Measurements from ENCODE around the gene CYLD.

Gene CYLD

DNA sequence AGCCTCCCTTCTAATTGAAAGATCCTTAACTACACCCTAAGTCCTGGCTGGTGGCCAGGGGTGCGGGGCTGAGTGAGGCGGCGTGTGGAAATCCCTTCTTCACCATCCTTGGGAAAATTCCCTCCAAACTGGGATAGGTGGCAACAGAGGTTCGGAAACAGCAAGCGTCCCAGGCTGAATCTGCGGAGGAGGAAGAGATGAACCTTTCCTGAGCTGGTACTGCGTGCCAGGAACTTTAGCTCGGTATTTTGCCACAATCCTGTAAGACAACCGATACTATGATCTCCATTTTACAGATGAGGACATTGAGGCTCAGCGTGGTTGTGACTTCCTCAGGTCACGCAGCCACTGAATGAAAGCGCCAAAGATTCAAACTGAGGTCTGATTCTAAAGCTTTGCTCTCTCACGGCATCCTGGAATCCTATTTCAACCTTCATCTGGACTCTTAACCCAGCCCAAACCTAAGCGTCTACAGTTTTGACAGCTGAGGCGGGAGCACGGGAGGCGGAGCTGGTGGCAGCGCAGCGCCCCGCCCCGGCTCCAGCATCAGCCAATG is 583 bp upstream of the CYLD start:
- no peak for DNase-seq

DNA sequence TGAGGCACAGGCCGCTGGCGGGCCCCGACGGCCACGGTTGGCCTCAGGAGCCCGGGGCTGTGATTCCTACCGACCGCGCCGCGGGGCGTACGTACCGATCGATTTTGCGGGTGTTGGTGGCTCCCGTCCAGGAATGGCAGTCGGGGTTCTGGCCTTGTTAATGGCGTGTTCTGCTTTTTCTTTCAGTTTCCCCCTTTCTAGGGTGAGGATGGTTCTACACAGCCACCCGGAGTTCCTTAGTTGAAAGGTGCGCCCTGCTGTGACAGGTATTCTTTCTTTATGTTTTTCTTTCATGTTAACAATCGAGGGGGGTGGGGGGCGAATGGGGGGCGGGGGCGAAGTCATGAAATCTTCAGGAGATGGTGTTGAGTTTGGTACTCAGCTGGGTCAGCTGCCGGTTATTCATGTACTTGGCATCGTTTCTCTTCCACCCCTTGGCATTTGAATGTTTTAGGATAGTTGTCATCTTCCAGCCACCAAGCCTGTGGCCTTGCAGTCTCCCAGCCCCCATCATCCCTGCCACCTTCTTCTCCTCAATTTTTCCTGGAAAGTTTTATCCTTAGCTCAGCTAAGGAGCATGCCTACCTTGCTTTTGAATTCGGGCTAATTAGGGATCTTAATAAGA is 802 bp downstream of the CYLD start:
- no peak for DNase-seq

DNA sequence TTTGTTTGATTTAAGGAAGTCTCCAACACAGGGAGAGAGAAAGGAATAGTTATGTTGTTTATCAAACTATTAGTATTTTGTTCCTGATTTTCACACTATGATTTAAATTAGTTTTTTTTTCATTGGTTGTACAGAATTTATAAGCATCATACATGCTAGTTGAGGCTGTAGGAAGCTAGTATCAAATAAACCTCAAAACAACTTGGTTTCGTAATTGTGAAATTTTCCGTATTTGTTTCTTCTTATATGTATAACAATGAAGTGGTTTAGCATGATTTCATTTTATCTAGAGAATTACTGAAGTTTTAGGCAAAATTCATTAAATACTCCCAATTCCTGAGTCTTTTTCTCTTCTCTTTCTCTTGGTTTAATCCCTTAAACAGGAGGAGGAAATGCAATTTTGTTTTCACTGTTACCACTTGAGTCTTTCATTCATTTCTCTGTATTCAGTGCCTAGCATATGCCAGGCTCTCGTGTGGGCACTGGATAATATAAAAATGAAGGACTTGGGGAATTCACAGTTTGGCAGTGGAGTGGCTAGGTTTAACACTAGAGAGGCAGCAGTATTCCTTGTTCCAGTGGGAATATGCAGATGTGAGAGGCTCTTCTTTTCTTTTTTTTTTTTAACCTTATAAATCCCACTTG is 1.8 kb downstream of the CYLD start:
- no peak for DNase-seq

GRCh38 chr16:50744881-50745280 is 3.0 kb downstream of the CYLD start:
- no peak for DNase-seq

DNA sequence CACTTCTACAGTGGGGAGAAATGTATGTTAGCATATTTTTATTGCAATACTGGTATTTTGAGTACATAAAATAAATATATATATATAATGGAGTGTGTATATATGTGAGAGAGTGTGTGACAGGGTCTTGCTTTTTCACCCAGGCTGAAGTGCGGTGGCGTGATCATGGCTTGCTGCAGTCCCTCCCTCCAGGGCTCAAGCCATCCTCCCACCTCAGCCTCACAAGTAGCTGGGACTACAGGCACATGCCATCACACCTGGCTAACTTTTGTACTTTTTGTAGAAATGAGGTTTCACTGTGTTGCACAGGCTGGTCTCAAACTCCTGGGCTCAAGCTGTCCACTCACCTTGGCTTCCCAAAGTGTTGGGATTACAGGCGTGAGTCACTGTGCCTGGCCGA is 4.1 kb downstream of the CYLD start:
- DNase-seq = no peak

DNA sequence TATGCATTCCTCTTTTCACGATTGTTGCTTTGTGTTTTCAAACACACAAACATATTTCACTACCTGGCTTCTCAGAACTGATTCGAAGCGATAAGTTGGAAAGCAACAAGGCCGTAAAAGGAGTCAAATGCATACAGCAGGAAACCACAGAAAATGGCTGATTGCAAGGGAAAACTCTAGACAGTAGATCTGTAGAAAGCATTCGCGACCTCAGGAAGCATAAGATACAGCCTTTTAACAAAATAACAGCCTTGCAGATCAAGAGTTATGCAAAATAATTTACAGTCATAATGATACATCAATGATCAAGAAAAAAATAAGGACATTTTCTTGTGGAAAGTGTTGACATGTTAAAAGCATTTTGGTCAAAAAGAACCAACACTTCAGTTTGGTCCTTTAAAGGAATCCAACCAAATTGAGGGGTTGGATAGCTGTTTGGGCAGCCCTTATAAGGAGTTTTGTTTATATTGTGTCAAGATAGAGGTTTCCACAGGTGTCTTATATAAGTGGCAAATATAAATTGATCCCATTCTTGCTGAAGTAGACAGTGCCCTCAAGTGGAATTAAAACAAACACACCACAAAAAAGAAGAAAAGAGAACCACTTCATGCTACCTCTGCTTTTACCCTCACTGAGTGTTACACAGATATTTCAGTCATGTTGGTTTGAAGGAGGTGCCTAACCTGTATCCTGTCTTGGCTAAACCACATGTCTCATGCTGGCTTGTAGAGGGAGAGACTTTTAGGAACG is 5.5 kb downstream of the CYLD start:
- peak; percentile 15 for DNase-seq

DNA sequence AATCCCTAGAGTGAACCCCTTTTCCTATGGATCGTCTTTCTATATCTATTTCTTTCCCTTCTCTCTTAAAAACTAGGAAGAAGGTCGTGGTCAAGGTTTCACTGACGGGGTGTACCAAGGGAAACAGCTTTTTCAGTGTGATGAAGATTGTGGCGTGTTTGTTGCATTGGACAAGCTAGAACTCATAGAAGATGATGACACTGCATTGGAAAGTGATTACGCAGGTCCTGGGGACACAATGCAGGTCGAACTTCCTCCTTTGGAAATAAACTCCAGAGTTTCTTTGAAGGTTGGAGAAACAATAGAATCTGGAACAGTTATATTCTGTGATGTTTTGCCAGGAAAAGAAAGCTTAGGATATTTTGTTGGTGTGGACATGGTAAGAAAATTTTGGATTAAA is 9.6 kb downstream of the CYLD start:
- no peak for DNase-seq

DNA sequence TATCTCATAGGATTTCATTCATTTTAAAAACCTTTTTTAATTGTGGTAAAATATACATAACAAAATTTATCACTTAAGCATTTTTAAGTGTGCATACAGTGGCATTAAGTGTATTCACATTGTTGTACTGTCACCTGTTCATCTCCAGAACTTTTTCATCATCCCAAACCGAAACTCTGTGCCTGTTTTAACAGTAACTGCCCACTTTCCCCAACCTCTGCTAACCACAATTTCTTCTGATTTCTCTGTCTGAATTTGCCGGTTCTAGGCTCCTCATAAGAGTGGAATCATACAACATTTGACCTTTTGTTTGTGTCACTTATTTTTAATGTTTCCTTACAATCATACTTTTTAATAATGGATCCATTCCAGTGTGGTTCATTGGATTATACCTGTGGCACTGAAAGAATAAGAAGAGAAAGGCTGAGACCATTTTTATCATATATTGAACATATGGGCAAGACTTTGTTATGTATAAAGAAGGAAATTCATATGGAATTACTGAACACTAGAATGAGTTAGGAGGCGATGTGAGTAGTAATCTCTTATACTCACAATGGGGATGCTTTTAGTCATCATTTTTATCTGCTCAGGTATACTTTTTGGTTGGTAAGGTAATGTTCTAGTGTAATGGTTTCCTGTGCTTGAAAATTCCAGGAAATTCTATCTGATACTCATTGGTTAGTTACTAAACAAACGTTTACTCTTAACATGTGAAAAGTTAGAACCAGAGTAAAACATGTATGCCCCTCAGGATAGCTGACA is 10.8 kb downstream of the CYLD start:
- DNase-seq = no peak

- no peak for DNase-seq
Observed at GRCh38 chr16:50756473-50756872, 14.6 kb downstream of the CYLD start.

DNA sequence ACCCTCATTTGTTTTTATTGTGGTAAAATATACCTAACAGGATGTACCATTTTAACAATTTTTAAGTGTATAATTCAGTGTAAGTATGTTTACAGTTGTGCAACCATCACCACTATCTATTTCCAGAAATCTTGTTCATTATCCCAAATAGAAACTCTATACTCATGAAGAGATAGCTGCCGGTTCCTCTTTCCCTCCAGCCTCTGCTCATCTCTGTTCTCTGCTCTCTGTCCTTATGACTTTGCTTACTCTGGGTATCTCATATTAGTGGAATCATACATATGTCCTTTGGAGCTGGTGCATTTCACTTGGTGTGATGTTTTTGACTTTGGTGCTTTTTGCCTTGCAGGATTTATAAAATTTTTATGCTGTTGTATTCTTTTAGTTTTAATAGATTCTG is 19.4 kb downstream of the CYLD start:
- DNase-seq = no peak

- no peak for DNase-seq
Observed at GRCh38 chr16:50762241-50762640, 20.4 kb downstream of the CYLD start.

- DNase-seq = no peak
Observed at GRCh38 chr16:50763211-50763610, 21.3 kb downstream of the CYLD start.

- DNase-seq = no peak
Observed at GRCh38 chr16:50765260-50765659, 23.4 kb downstream of the CYLD start.

GRCh38 chr16:50765861-50766260 is 24.0 kb downstream of the CYLD start:
- no peak for DNase-seq

DNA sequence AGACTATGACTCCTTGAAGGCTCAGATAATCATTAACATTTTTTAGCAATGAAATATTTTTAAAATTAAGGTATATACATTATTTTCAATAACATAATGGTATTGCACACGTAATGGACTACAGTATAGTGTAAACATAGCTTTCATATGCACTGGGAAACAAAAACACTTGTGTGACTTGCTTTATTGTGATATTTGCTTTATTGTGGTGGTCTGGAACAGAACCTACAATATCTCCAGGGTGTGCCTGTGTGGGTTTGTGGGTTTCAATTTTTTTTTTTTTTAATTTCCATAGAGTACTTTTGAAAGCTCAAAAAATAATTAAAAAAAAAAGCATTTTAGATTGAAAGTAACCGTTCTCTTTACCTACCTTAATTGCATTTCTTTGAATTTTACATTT is 25.3 kb downstream of the CYLD start:
- no peak for DNase-seq

DNA sequence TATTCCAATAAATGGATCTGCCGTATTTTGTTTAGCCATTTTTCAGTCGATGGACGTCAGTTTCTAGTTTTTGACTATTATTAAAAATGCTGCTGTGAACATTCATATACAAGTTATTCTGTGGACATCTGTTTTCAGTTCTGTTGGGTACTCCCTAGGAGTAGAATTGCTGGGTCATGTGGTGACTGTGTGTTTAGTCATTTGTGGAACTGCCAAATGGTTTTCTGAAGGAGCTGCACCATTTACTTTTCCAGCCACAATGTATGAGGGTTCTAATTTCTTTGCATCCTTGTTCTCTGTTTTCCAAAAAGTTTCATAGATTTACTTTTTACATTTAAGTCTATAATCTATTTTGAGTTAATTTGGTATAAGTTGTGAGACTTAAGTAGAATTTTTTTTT is 29.5 kb downstream of the CYLD start:
- DNase-seq = no peak

GRCh38 chr16:50774405-50774804 is 32.5 kb downstream of the CYLD start:
- DNase-seq = no peak

DNA sequence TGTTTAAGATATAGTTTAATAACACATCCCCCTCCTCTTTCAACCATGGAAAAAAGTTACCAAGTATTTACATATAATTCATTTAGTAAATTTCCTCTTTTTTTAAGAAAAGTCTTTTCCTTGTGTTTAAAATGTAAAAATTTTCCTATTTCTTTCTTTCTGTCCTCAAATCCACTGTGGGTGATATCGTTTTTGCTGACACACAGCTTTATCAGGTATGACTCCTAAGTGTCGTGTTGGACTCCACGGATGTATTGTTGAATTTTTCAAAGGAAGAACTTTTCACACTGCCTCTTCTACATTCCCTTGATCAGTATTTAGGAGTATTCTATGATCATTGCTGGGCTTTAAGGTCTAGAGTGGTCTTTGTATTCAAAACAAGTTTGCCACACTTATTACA is 33.1 kb downstream of the CYLD start:
- DNase-seq = no peak

DNA sequence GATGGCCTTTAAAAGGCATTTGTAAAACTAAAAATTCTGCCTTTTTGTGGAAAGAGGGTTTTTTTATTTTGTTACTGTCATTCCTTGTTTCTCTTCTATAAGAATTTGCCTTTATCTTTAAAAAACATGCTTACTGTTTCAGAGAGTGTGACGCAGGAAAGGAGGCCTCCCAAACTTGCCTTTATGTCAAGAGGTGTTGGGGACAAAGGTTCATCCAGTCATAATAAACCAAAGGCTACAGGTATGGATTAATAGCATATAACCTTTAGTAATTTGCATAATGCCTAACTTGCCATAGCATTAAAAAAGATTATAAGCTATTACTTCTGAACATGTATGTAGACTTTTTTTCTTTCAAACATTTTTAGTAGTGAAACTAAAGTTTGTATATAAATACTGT is 34.2 kb downstream of the CYLD start:
- no peak for DNase-seq

GRCh38 chr16:50778284-50779163 is 36.6 kb downstream of the CYLD start:
- no peak for DNase-seq

GRCh38 chr16:50781043-50781442 is 39.2 kb downstream of the CYLD start:
- no peak for DNase-seq

GRCh38 chr16:50781518-50781917 is 39.6 kb downstream of the CYLD start:
- no peak for DNase-seq
